Measurements from ENCODE around the gene TSN.

Gene TSN

GRCh38 chr2:121776885-121777698 lies 21.6 kb downstream of the TSN start:
- TF ChIP-seq GATA2 (IDR thresholded peaks at IDR 0.05; ENCODE audit: low read depth, low read length) (no peak), GATA3 (IDR thresholded peaks at IDR 0.05; ENCODE audit: low read depth, low read length) (no peak)

- no peak for TF ChIP-seq GATA3 (IDR thresholded peaks at IDR 0.05; ENCODE audit: low read depth, low read length)
- no peak for TF ChIP-seq GATA2 (IDR thresholded peaks at IDR 0.05; ENCODE audit: low read depth, low read length)
These were observed 22.2 kb downstream of the TSN start for GRCh38 chr2:121777699-121778058.

DNA sequence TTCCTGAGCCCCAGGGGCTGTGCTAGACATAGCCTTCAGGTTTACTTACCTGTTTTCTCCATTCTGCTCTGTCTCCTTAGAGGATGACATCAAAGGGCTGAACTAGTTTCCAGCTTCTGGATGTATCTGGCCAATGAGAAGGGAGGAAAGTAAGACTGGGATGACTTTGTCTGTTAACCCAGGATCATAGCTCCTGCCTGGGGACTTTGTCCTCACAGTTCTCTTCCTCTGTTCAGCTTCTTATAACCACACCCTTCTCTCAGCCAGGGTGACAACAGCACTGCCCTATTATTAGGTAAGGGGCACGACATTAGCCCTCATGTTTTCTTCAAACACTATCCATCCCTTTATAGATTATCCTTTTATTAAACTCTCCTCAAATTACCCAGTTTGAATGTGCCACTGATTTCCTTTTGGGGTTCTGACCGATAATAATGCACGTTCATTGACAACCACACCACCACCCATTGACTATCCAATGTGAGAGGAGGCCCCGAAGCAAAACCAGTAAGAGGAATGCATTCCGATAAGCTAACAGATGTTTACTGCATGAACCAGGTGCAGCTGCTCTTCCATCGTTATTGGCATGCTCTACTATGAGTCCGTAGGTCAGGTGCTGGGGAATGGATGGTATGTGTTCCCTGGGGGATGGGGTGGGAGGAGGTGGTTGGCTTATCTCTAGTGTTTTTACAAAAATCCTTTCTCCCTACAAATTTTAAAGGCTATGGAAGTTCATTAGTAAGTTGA lies 23.5 kb downstream of the TSN start:
- TF ChIP-seq GATA3 (IDR thresholded peaks at IDR 0.05; ENCODE audit: low read depth, low read length): no peak
- TF ChIP-seq GATA2 (IDR thresholded peaks at IDR 0.05; ENCODE audit: low read depth, low read length): no peak

- TF ChIP-seq GATA2 (IDR thresholded peaks at IDR 0.05; ENCODE audit: low read depth, low read length): no peak
- TF ChIP-seq GATA3 (IDR thresholded peaks at IDR 0.05; ENCODE audit: low read depth, low read length): no peak
These were observed 27.7 kb downstream of the TSN start for GRCh38 chr2:121783180-121783579.

DNA sequence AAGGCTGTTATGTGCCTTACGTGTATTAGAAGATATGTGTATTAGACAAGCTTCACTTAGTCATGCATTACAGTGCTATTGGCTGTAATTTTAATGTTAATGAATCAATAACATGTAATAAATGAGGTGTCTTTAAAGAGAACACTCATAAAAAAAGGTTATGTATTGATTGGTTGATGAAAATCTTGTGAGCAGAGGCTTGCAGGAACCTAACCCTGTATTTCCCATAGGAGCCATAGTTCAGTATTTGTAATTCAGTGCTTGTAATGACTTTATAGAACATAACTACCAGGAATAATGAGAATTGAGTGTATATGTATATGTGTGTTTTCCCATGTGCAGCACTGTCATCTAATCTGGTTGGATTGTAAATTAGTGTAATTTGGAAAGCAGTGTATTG lies 33.2 kb downstream of the TSN start:
- TF ChIP-seq GATA2 (IDR thresholded peaks at IDR 0.05; ENCODE audit: low read depth, low read length): no peak
- no peak for TF ChIP-seq GATA3 (IDR thresholded peaks at IDR 0.05; ENCODE audit: low read depth, low read length)

GRCh38 chr2:121790276-121790956 lies 35.0 kb downstream of the TSN start:
- TF ChIP-seq GATA3 (IDR thresholded peaks at IDR 0.05; ENCODE audit: low read depth, low read length) (no peak), GATA2 (IDR thresholded peaks at IDR 0.05; ENCODE audit: low read depth, low read length) (no peak)

DNA sequence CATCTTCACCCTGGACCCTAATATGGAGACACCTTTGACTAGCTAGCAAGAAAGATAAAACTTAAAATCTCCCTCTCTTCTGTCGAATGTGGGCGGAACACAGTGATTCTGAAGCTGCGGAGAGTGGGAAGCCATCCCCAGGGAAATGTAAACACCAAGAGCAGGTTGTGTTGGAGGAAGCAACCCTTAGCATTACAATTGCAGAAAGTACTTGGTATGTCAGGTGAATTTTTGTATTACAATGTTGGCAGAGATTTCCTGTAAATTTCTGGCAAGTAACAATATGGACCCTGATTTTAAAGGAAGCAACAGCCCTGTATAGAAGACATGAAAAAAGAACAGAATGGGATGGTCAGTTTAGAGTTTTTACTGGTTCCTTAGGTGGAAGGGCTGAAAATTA lies 35.8 kb downstream of the TSN start:
- no peak for TF ChIP-seq GATA2 (IDR thresholded peaks at IDR 0.05; ENCODE audit: low read depth, low read length)
- TF ChIP-seq GATA3 (IDR thresholded peaks at IDR 0.05; ENCODE audit: low read depth, low read length): no peak

DNA sequence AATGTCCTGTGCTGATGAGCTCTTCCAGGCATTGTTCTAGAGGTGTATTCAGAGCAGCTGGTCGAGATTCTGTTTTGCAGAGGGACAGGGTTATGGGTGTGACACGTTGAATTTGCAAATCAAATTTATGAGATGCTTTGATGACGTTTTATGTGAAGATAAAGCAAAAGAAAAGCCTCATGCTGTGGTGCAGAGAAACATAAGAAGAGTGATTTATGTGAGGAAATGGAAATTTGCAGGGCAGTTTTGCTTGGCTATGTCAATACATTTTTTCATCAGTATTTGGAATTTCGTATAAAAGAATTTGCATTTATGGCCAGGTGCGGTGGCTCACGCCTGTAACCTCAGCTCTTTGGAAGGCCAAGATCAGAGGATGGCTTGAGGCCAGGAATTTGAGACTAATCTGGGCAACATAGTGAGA lies 36.4 kb downstream of the TSN start:
- TF ChIP-seq GATA3 (IDR thresholded peaks at IDR 0.05; ENCODE audit: low read depth, low read length) (no peak), GATA2 (IDR thresholded peaks at IDR 0.05; ENCODE audit: low read depth, low read length) (no peak)

DNA sequence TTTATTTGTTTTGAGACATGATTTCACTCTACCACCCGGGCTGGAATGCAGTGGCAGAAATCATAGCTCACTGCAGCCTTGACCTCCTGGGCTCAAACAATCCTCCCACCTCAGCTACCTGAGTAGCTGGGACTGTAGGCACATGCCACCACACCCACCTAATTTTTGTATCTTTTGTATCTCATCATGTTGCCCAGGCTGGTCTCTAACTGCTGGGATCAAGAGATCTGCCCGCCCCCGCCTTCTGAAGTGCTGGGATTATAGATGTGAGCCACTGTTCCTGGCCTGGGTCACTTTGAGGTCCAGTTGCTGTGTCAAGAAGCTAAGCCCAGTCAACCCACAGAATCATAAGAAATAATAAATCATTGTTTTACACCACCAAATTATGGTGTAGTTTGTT lies 38.4 kb downstream of the TSN start:
- TF ChIP-seq GATA2 (IDR thresholded peaks at IDR 0.05; ENCODE audit: low read depth, low read length): no peak
- no peak for TF ChIP-seq GATA3 (IDR thresholded peaks at IDR 0.05; ENCODE audit: low read depth, low read length)

DNA sequence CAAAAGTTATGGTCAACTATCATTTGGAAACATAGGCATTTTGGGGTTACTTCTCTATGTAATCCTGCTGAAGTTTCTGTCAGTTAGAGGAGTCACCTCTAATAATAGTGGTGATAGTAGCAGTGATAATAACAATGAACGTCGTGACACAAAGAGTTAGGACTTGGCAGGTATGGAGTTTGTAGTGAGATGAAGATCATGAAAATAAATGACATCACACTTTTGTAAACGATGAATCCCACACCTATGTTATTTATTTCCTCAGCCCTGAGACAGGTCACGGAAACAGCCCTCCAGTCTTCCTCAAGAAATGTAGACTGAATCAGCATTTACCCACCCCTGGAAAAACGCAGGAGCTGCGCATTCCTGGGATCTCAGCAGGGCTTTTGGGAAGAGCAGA lies 38.8 kb downstream of the TSN start:
- no peak for TF ChIP-seq GATA2 (IDR thresholded peaks at IDR 0.05; ENCODE audit: low read depth, low read length)

DNA sequence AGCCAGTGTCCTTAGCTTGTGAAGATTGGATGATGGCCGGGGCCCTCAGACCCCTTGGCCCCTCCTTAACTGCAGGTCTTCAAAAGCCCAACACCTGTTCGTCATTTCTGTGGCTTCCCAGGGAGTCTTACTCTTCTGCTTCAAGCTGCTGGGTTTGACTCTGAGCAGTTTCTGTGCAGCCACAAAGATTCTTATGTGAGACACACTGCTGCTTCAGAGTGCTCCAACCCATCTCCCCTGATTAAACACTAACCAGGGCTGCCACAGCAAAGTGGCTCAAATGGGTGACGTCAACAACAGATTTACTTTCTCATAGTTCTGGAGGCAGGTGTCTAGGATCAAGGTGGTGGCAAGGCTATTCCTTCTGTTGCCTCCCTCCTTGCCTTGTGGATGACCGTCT lies 40.8 kb downstream of the TSN start:
- TF ChIP-seq GATA2 (IDR thresholded peaks at IDR 0.05; ENCODE audit: low read depth, low read length) (no peak), GATA3 (IDR thresholded peaks at IDR 0.05; ENCODE audit: low read depth, low read length) (no peak)

GRCh38 chr2:121798617-121799016 lies 43.2 kb downstream of the TSN start:
- TF ChIP-seq GATA3 (IDR thresholded peaks at IDR 0.05; ENCODE audit: low read depth, low read length) (no peak), GATA2 (IDR thresholded peaks at IDR 0.05; ENCODE audit: low read depth, low read length) (no peak)

DNA sequence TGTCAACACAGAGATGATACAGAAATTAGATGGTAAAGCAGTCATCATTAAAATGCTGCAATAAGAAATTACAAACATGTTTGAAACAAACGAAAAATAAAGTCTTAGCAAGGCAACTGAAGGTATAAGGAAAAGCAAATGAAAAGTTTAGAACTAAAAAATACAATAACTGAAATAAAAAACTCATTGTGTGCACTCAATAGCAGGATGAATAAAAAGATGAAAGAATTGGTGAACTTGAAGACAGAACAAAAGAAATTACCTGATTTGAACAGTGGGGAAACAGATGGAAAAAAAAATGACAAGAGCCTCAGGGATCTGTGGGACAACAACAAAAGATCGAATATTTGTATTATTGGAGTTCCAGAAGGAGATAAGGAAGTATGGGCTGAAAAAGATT lies 46.5 kb downstream of the TSN start:
- TF ChIP-seq GATA2 (IDR thresholded peaks at IDR 0.05; ENCODE audit: low read depth, low read length) (no peak), GATA3 (IDR thresholded peaks at IDR 0.05; ENCODE audit: low read depth, low read length) (no peak)

- no peak for TF ChIP-seq GATA3 (IDR thresholded peaks at IDR 0.05; ENCODE audit: low read depth, low read length)
- no peak for TF ChIP-seq GATA2 (IDR thresholded peaks at IDR 0.05; ENCODE audit: low read depth, low read length)
These were observed 48.1 kb downstream of the TSN start for GRCh38 chr2:121803503-121803902.

DNA sequence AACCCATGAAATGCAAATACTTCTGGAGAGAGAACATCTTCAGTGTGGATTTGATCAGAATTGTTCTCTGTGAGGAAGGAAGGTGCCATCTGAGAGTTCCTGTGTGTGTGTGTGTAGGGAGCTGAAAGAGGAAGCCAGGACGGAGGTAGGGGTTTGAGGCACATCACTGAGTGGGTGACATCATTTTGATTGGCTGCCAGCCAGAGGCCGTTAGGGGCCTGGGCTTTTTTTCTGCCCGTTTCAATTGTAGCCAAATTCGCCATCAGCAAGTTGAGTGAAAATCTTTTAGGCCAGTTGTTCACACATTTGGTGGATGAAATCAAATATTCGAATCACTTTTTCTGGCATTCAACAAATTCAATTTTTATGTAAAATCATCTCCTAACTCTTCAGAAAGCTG lies 48.9 kb downstream of the TSN start:
- no peak for TF ChIP-seq GATA2 (IDR thresholded peaks at IDR 0.05; ENCODE audit: low read depth, low read length)
- no peak for TF ChIP-seq GATA3 (IDR thresholded peaks at IDR 0.05; ENCODE audit: low read depth, low read length)
